ENCODE data around the gene PHEX.

DNA sequence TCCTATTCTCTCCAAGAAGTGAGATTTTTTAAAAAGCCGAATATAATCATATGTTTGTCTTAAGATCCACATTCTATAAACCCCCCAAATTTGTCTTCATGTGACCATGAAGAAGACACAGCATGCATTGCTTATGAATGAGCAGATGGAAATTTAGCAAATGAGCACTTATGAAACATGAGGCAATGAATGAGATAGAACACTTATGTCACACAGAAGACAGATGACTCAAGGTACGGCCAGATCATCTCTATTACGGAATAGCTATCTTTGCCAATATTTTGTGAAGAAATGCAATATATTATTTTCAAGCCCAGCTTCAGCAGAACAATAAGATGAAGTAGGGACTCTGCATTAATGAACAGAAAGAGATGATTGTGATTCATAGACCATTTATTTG is 21.4 kb downstream of the PHEX start:
- TF ChIP-seq, protein P1, sequence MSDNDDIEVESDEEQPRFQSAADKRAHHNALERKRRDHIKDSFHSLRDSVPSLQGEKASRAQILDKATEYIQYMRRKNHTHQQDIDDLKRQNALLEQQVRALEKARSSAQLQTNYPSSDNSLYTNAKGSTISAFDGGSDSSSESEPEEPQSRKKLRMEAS (IDR thresholded peaks at IDR 0.05), result no peak
- TF ChIP-seq EP300 (IDR thresholded peaks at IDR 0.05; ENCODE audit: borderline replicate concordance) (no peak), RAD21 (IDR thresholded peaks at IDR 0.05; ENCODE audit: low read depth) (no peak), CEBPB (IDR thresholded peaks at IDR 0.05) (no peak), NFIC (IDR thresholded peaks at IDR 0.05) (no peak), TCF12 (IDR thresholded peaks at IDR 0.05; ENCODE audit: low read depth) (no peak), REST (IDR thresholded peaks at IDR 0.05; ENCODE audit: low read depth) (no peak), FOXM1 (IDR thresholded peaks at IDR 0.05; ENCODE audit: borderline replicate concordance, low read depth) (no peak), TAF1 (IDR thresholded peaks at IDR 0.05; ENCODE audit: low read depth) (no peak)
- TF ChIP-seq, protein P2, sequence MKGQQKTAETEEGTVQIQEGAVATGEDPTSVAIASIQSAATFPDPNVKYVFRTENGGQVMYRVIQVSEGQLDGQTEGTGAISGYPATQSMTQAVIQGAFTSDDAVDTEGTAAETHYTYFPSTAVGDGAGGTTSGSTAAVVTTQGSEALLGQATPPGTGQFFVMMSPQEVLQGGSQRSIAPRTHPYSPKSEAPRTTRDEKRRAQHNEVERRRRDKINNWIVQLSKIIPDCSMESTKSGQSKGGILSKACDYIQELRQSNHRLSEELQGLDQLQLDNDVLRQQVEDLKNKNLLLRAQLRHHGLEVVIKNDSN (IDR thresholded peaks at IDR 0.05), result no peak

All from Ishikawa (cell line).